GM21390 (cell line): ENCODE results near the gene TMEM154.

ENCODE experiments used
- ATAC-seq: cut with Tn5 transposase; IDR thresholded peaks from one replicate; pipeline ENCODE4 v1.9.1; 2021; ENCODE audit not compliant: unreplicated experiment

TMEM154 gene

DNA sequence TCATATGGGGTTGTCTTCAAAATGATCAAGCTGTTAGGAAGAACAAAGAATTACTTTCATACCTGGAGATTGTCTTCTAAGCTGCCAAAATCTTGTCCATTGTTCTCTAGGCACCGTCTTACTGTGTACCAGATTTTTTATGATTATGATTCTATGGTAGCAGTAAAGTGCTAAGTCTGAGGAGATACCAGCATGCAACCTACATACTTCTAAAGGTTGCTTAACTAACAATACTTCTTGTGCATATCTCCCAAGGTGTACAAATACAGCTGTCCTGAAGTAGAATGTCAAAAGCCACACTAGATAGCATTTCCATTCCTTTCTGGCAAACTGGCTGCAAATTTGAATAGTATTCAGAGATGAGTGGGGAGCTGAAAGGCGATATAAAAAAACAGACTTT is 81.3 kb downstream of the TMEM154 start:
- no peak for ATAC-seq

GRCh38 chr4:152594978-152595925 is 84.5 kb downstream of the TMEM154 start:
- ATAC-seq = peak; percentile 85

DNA sequence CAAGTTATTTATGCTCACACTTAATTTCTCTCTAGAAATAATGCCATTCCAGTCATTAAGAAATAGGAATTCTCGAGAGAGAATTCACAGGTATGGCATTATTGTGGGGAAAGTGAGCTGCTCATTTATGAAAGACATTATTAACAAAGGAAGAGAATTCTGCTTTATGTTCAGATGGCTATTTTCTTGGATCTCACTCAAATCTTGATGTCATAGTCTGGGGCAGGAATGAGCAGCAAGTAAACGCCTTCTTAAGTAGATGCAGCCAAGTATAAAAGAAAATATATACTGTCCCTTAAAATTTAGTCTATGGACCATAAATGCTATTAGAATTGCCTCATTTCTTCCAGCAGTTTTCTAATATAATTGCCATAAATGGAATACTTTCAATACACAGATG is 85.7 kb downstream of the TMEM154 start:
- no peak for ATAC-seq

- no peak for ATAC-seq
Observed at GRCh38 chr4:152591876-152592275, 87.9 kb downstream of the TMEM154 start.

DNA sequence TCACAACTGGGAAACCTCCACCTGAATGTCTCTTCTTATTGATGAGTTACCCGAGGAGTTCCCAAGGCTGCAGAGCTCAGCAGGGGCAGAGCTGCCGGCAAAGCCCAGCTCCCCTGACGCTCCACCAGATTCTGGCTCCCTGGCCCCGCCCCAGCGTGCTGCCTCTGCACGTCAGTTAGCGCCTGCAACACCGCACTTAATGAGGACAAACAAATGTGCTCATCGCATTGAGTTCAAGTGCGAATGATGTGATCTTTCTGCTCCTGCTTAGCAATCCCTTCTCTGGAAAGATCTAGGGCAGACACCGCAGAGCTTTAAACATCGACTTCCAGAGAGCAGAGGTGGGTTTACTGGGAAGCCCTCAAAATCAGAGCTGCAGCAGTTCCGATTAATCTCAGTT is 88.4 kb downstream of the TMEM154 start:
- no peak for ATAC-seq

DNA sequence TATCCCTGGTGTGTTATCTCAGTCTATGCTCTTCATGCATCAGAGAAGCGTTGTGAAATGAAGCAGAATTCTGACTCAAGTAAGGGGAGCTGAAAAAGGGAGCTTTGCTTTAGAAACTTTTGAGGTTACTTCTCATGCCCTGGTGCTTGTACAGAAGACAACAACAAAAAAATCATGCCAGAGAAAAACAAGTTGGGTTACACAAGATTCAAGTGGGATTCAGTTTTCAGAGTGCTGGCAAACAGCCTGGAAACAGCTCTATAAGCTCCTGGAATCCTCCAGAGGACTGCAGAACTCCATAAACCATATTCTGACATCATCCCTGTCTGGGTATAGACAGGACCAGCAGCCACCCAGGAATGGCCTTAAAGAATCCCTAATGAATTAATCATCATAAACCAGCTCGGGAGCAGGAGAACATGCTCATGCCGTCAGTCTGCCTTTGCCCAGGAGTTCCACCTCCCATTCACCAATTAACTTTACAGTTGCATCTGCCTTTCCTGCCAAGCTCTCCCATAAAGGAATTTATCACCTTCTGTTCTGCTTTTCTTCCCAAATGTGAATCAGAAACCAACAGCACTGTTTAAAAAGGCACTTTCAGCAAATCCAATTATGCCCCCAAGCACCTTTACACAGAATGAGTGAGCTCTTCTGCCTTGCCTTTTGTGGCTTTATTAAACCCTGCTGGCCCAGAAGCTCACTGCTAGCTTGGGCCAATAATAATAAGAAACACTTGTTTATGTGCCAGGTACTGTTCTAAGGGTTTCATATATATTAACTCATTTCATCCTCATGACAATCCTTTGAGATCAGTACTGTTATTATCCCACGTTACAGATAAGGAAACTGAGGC is 89.4 kb downstream of the TMEM154 start:
- no peak for ATAC-seq

GRCh38 chr4:152588869-152589268 is 90.9 kb downstream of the TMEM154 start:
- ATAC-seq = no peak

GRCh38 chr4:152587127-152587526 is 92.7 kb downstream of the TMEM154 start:
- ATAC-seq = no peak

DNA sequence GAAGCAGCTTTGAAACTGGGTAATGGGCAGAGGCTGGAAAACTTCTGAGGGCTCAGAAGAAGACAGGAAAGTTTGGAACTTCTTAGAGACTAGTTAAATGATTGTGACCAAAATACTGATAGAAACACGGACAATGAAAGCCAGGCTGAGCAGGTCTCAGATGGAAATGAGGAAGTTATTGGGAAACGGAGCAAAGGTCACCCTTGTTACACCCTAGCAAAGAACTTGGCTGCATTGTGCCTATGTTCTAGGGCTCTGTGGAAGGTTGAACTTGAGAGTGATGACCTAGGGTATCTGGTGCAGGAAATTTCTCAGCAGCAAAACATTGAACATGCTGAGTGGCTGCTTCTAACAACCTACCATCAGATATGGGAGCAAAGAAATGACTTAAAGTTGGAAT is 93.1 kb downstream of the TMEM154 start:
- no peak for ATAC-seq

DNA sequence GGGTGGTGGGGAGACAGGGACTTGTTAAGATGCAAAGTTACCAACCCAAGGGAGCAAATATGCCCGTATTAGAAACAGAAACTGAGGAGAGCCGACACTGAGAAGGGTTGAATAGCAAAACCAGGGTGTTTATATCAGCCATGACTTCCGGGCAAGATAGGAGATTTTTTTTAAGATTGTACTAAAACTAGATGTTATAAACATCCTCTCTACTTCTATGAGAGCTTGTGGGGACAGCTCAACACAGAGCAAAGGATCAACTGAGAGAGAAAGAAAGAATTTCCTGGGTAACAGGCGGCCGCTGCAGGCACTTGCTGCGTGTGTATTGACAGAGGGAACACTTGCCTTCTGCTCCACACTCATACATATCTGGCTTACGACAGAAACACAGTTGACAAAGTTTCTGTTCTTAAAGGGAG is 94.8 kb downstream of the TMEM154 start:
- ATAC-seq = peak; percentile 77

DNA sequence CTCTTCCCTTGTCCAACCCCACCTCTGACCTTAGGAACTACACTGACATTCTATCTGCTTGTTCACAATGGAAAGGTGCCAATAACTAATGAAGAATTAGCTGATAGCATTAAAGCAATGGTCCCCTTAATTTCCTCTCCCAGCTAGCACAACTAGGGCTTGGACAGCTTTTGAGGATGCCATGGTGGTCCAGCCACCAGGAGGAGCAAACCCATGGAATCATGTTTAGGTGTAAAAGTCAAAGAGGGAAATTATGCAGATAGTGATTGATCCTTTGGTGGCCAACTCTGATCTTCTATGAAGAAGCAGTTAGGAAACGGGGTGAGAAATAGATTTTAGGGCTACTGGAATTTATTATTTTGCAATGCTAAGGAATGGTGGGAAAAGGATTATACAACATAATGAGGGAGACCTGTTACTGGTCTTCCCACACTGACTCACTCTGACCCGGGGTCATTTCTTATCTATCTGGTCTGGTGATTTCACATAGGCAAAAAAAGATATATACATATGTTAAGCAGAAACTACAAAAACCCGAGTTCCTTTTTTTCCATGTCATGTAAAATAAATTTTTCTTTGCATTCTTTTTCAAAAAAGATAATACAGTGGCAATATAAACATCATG is 98.1 kb downstream of the TMEM154 start:
- no peak for ATAC-seq

DNA sequence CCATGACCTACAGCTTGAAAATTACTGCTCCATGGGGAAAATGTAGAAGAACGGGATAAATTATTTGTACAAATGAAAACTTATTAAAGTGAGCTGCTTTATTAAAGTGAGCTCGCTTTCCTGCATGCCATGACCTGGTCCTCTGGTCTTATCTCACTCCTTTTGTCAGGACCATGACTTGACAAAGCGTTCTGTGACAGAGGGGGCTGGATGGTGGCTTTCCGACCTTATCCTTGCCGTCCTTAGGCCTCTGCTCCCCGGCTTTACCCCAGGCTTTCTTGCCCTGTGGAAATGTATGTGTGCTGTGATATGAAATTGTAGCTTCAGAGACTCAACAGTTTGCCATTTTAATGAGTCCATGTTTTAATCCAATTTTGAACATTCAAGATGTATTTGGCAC is 99.9 kb downstream of the TMEM154 start:
- ATAC-seq = no peak

GRCh38 chr4:152579107-152579764 is 100.6 kb downstream of the TMEM154 start:
- no peak for ATAC-seq

DNA sequence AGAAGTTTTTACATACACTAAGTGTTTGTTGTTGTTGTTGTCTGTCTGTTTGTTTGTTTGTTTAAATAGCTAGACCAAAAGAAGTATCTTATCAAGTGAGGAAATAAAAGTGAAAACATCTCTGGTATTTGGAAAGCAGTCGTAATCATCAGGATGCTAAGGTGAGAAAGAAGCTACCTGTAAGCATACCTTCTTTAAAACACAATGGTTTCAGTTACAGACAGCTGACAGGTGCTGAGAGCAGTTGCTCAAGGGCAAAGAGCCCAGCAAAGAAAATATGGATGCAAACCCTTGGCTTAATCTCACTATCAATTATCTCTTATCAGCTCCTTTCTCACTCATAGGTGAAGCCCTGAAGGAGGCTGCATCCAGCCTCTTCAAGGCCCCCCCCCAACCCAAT is 101.1 kb downstream of the TMEM154 start:
- ATAC-seq = no peak

GRCh38 chr4:152577708-152578396 is 101.9 kb downstream of the TMEM154 start:
- ATAC-seq = peak; percentile 79

GRCh38 chr4:152575533-152575932 is 104.3 kb downstream of the TMEM154 start:
- ATAC-seq = no peak

- ATAC-seq = no peak
Observed at GRCh38 chr4:152573861-152574260, 105.9 kb downstream of the TMEM154 start.

- ATAC-seq = peak; percentile 70
Observed at GRCh38 chr4:152572417-152573086, 107.2 kb downstream of the TMEM154 start.

GRCh38 chr4:152571770-152572169 is 108.0 kb downstream of the TMEM154 start:
- ATAC-seq = no peak

GRCh38 chr4:152571296-152571695 is 108.5 kb downstream of the TMEM154 start:
- no peak for ATAC-seq
